IPS-NIHi7 (cell line): Measurements from ENCODE around the gene TFAM.

Experiments used
- DNase-seq: peaks from one replicate; pipeline ENCODE4 v3.0.0; 2012; ENCODE audit warnings: mixed read lengths; ENCODE audit errors: extremely low spot score

Gene TFAM

GRCh38 chr10:58384999-58385783, at the start of gene TFAM:
TFAM (plus strand) TSS chr10:58385410; CDS start chr10:58385548, 138 bp downstream.
- peak; percentile 96 for DNase-seq

GRCh38 chr10:58336242-58336641, 49.0 kb upstream of the TFAM start:
- no peak for DNase-seq

DNA sequence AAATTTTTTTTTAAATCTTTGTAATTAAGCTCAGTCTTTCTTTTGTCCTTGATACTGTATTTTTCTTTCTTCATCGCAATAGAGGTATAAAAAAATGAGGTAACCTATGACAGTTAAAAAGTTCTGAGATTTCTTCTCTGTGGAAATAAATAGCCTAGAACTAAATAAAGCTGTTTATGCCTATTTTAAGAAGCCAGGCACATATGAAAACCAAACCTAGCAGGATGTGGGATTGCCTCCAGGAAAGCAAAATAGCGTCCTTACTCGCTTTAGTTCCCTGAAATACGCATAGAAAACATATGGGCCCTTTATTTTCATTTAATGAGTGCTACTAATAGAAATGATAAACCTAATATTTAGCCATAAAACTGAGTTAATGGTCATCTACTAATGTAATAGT, 43.8 kb upstream of the TFAM start:
- no peak for DNase-seq

- DNase-seq = no peak
Measured at GRCh38 chr10:58341947-58342346, 43.3 kb upstream of the TFAM start.

- no peak for DNase-seq
Measured at GRCh38 chr10:58347967-58348366, 37.2 kb upstream of the TFAM start.

GRCh38 chr10:58348571-58349033, 36.6 kb upstream of the TFAM start:
- DNase-seq = no peak

GRCh38 chr10:58350023-58350422, 35.2 kb upstream of the TFAM start:
- DNase-seq = no peak

GRCh38 chr10:58350619-58351323, 34.4 kb upstream of the TFAM start:
- no peak for DNase-seq

- DNase-seq = no peak
Measured at GRCh38 chr10:58351616-58352578, 33.3 kb upstream of the TFAM start.

DNA sequence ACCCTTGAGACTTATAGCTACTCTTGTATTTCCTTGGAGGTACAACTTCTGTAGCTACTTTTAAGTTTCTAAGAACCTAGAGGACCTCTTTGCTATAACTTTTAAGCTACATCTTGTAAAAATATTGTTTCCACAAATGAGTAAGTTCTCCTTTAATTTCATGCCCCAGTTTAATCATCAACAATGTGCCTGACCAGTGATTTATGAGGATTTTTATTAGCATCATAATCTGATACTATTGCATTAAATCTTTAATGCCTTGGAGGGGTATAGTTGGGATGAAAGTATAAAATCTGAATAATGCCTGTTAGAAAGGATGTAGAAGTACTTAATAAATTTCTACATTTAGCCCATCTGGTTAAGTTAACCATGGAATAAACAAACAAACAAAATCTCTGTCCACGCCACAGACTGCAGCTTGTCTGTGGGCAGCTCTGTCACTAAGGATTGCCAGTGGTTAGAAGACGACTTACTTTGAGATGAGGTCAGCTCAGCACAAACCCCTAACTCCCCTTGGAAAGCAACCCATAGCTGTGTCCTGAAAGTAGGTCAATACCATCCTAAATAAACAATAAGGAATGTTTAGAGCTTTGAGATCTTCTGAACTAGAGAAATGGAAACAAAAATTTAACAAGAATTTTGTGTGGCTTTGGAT, 32.1 kb upstream of the TFAM start:
- no peak for DNase-seq

DNA sequence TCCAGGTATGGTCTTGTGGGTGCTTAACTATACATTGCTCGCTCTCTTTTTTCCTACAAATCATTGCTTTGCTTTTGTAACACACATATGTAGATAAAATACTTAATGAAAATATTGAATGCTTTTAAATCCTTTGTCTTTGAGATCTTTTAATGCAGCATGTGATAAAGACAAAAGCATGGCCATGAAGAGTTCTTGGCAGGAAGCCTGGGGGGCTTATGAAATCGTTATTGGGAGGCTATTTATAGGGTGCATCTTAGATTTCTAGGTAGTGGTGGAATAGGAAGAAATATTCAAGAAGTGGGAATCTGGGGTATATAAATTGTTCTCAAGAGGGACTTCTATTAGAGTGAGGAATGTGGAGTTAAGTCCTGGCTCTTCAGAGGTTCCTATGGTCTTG, 28.5 kb upstream of the TFAM start:
- DNase-seq = no peak

DNA sequence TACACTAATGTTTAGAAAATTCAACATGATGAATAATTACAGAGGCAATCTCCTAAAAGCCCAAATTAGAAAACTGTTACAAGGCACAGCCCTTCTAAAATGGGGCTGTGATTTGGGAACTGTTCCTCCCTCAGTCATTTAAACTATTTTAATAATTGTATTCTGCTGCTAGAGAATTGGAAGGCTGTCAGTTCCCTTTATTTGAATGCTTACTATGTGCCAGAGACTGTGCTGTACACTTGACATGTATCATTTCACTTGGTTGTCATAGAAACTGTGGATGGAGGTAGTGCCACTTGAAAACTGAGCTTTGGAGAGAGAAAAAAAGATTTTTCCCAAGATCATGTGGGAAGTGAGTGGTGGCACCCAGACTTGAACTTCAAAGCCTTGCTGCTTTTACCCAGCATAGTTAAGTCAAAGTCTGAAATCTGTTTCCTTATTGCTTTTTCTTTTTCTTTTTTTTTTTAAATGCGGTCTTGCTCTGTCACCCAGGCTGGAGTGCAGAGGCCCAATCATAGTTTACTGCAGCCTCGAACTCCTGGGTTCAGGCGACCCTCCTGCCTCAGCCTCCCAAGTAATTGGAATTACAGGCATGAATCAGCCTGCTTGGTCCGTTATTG, 26.8 kb upstream of the TFAM start:
- no peak for DNase-seq

DNA sequence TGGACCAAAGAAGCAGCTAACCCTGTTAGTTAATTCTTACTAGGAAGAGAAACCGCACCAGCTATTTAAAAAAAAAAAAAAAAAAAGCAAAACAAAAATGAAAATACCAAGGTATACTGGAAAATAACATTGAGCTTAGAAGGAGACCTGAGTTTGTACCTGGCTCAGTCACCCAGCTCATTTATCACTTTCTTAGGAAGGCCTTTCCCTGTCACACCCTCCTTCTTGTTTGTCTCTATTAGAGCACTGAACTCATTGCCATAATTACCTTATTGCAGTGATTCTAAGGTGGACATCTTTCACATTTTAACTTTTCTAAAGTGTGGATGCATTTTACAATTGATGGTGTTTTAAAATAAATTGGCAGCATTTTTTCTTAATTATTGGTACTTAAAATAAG, 26.3 kb upstream of the TFAM start:
- DNase-seq = no peak

DNA sequence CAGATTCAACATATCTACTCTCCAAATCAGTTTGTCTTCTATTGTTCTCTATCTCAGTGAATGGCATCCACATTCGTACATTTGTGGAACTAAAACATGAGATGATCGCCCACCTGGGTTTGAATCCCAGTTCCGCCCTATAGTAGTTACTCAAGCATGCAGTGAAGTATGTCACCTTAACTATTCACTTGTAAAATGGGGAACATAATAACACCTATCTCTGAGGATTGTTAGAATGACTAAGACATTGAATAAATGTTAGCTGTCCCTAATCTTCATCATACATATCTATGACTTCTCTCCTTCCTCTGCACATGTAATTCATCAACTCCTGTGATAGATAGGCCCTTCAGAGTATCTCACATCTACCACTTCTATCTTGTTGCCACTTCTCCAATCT, 25.7 kb upstream of the TFAM start:
- no peak for DNase-seq

- no peak for DNase-seq
Measured at GRCh38 chr10:58360412-58361004, 24.7 kb upstream of the TFAM start.

DNA sequence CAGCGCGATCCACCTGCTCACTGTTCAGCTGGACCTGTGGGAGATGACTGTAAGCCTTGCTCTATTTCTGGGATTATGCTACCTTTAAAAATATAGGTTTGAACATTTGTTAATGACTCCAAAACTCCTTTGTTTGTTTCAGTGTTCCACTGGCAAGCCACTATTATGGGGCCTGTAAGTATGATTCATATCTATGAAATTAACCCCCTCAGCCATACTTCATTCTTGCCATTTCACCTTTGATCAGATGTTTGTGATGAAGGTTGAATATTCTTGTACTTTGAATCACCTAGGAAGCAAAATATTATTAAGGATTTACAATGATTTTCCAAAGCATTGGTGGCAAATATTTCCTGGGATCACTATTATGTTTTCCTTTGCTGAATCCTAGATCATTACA, 23.9 kb upstream of the TFAM start:
- no peak for DNase-seq

DNA sequence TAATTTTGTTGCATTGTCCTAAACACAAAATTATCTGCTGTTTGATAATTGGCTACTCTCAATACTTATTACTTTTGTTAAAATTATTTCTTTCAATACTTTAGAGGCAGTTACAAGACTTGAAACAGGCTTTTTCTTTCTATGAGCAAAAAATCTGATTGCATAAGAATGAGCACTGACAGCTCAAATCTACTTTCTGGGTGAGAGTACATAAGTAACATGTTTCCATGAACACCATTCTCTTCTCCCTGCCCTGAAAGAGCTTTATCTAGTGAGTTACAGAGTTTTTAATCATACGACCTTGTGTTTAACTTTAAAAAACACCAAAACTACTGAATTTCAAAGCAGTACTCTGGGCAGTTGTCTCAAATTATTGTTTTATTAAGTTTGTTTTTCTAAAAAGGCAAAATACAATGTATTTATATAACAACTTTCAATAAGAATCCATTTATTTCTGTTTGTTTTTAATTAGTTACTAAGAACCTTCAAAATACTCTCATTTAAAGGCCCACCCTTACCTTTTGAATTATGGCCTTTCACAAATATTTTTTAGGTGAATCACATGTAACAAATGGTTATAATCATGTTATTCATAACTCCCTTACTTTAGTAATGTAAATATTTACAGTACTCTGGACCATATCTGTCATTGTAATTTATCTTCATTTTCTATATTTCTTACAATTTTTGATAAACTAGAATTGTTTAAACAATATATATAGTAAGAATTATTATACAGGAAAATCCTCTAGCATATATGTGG, 23.0 kb upstream of the TFAM start:
- no peak for DNase-seq

- no peak for DNase-seq
Measured at GRCh38 chr10:58367069-58367468, 18.1 kb upstream of the TFAM start.

DNA sequence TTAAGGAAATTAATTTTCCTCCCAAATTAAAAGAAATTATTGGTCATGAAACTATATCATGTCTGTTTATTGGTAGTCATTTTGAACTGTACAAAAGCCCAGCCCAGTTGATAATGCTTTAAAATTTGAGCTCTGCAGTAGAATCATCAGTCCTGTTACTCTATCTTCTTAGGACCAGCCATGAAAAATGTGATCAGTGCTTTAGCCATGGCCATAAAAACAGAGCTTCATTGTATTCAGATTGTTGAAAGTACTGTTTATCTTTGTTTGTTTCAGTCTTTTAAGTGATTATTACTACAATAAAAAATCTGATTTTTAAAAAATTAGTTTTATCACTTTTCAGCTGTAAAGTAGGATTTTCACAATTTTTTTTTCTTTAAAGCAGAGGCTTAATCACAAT, 13.7 kb upstream of the TFAM start:
- no peak for DNase-seq
